ENCODE measurements around the gene MDFIC.

The MDFIC gene

DNA sequence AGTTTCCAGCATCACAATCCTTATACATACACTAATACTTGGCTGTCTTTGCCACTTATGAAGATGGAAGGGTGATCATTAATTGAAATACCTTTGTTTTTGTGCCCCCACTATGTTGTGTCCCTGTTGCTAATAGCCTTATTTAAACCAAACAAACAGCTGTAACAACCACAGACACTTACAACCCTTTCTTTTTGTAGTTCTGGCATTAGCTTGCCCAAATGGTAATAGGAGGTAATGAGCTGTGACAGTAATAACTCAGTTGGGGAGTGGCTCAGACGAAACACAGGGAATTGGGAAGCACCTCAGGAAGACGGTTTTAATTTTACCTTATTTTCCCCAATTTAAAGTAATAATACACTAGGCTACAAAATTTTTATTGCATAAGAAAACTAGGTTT lies 83.4 kb downstream of the MDFIC start:
- no peak for DNase-seq

DNA sequence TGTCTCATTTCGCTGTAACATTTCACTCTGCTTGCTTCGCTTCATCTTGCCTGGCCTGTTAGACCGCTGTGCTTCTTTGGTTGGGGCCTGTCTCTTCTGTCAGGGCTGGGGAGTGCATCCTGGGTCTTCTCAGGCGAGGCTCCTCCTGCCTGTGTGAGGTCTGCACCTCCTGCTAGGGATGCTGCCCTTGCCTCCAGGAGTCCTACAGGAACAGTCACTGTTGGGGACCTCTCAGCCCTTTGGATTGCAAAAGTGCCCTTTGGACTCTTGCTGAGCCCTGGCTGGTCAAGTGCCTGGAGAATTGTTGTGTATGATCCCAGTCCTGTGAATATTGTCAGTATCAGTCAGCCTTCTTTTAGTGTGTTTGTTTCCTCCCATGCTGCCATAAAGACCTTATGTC lies 84.1 kb downstream of the MDFIC start:
- DNase-seq, result no peak

DNA sequence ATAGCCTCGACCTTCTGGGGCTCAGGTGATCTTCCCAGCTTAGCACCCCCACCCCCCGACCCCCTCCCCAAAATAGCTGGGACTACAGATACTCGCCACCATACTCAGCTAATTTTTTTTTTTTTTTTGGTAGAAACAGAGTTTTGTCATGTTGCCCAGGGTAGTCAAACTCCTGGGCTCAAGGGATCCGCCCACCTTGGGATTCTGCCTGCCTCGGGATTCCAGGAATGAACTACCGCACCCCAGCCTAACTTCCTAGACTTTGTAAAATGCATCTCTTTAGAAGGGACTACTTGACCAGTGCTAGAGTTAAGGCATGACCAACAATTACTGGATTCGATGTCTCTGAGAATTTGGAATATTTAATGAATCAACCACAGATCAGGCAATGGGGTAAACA lies 85.9 kb downstream of the MDFIC start:
- DNase-seq, result no peak

DNA sequence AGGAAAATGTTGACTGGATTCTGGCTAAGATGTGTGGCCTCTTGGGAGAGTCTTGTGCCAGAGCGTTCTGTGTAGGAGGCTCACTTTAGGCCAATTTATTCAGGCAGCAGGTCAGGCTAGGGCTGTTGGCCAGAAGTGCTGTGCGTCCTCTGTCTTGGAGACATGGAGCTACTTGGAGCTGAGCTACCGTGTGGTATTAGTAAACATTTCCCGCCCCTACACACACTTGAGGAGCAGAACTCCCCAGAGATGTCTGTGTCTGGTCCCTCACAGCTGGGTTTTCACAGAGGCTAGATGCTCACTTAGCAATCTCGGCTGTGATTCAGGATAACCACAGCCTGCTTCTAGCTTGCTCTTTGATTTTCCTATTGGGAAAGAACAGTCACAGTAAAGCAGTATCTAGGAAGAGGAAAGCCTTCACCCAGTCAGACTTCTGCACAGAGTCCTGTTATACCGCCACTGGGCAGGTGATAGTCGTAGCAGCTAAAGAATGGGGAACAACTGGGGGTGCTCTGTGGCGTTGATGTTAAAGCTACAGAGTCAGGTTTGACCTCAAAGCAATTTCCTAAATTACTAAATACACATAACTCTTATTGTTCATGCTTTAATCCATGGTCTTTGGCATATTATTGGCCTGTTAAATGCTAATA lies 86.7 kb downstream of the MDFIC start:
- no peak for DNase-seq

DNA sequence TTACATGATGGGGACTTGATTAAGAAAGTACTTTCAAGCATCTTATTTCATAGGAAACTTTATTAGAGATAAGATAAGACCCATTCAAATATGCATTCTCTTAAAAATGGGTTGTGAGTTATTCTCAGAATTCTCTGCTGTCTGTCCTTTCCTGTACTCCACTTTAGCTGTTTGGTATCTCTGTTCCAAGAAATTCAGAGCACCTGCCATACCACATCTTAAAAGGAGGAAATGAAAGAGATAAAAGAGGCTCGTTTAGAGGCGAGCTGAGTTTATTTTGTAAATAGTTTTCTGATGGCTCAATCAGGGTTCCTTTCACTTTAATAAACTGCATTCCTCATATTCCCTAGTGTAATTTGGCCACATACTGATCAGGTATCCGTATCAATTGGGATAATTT lies 87.2 kb downstream of the MDFIC start:
- DNase-seq, result no peak

DNA sequence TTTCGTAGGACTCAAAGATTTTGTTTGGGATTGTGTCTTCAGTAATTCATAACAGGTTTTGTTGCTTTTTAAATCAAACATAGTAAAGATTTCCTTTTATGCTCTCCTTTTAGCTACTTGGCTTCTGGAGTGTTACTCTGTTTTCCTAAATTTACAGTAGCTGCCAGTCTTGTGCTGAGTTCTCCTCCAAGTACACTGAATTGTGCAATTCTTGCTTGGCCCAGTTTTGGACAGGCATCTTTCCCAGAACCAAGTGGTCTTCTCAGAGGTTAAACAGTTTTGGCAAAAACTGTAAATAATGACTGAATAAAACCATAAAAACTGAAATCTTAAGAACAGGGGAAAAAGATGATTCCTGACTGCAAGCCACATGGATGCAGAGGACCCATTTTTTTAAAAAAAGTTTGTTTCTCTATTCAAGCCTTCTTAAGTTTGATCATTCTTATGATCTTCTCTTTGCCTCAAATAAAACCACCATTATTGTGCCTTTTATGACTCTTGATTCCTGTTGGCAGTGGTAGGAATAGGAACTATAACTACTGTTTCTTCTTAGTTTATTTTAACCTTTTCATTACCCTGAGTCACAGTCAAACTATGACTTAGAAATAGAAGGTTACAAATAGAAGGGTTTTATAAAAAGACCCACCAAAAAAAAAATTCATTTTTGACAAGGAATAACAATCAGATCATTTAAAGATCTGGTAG lies 88.0 kb downstream of the MDFIC start:
- DNase-seq, result no peak

DNA sequence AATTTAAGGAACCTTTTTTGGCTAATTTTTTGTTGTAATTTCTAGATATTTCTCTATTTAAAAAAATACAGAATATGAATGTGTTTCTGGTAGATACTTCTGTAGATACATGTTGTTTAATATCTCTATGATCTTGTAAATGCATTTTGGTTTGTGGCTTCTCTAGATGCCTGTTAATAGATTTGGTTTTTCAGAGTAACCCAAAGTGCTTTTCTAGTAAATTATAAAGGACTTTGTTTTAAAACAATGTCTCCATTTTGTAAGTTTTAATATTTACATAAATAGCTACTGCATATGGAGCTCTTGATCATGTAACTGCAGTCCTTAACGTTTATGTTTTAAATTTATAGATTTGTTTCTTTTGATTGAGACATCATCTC lies 88.5 kb downstream of the MDFIC start:
- no peak for DNase-seq

DNA sequence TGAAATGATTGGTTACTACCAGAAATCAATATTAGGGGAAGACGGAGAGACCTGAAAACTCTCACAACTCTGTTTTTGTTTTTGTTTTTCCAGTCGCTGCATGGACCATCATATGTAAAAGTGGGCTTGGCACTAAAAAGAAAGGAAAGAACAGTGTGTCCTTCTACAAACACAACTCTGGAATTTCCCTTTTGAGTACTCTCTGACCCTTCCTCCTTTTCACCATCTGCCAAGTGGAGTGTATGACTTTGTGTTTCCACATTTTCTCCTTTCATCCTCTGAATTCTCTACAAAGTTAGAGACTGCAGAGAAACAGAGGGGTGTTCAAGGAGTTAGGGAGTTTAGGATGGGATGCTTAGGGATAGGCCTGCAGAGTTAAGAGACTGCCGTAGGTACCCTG lies 92.0 kb downstream of the MDFIC start:
- no peak for DNase-seq

DNA sequence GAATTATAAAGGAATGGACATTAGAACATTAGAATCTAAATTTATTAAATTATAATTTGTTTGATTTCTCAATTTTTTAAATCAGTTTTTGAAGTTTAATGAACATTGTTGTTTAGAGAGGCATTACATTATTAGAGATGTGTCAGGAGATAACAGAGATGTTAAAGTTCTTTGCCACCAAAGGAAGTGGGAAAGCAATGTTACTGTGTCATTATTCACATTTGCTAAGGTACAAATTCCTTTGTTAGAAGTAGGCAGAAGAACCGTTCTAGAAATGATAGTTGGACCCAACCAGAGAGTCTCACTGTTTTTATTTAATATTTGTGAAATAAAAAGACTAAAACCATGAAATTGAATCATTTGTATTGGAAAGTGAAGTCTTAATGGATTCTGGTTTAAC lies 92.9 kb downstream of the MDFIC start:
- DNase-seq, result no peak

DNA sequence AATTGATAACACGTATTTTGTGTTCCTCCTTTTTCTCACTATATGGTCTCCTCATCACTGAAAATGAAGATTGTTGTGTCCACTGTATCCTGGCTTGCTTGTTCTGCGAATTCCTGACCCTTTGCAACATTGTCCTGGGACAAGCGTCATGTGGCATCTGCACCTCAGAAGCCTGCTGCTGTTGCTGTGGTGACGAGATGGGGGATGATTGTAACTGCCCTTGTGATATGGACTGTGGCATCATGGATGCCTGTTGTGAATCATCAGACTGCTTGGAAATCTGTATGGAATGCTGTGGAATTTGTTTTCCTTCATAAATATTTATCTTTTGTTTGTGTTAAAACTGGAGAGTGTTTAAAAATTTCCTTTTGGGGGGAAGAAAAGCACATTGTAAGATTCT lies 93.7 kb downstream of the MDFIC start:
- DNase-seq, result no peak

DNA sequence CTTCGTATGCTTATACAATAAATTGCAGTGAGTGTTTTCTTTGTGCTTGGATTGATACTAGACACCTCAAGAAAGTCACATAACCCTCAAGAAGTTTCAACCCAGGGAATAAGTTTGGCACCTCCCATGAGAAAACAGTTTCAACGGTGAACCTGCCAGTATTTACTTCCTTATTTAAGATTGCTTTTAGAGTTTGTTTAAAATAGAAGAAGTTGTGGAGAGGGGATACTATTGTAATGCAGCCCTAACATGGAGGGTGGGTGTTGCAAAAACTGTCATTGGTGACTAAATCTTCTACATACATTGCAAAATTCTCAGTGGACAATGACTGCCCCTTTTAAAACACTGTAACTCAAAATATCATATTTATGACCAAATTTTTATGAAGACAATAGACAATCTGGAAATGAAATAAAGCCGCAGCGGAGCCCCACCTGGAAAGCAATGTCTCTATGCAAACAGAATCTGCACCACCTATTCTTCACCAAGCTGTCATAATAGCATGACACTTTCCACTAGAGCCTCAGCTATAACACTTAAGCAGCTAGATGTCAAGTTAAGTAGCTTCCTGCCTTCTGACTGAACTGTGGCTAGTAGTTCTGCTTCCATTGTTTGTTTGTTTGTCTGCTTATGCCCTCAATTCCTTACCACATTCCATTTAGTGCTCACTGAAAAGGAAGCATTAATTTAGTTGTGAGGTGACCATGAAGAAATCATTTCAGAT lies 98.2 kb downstream of the MDFIC start:
- DNase-seq, result no peak

DNA sequence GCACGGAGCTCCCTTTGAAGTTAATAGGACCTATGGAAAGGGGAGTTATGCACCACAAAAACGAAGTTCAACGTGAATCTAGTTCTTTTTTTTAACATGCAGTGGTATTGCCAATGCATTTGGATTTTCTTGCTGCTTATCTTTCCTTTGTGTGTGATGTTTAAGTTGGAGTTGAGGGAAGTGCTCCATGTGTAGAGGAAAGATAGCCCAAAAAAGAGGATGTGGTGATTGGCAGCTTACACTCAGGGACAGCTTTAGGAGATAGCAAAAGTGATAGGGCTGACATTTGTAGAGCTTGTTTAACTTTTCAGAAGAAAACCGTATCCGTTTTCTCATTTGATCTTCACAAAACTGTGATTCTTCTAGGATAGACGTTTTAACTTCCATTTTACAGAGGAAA lies 101.3 kb downstream of the MDFIC start:
- DNase-seq, result no peak

DNA sequence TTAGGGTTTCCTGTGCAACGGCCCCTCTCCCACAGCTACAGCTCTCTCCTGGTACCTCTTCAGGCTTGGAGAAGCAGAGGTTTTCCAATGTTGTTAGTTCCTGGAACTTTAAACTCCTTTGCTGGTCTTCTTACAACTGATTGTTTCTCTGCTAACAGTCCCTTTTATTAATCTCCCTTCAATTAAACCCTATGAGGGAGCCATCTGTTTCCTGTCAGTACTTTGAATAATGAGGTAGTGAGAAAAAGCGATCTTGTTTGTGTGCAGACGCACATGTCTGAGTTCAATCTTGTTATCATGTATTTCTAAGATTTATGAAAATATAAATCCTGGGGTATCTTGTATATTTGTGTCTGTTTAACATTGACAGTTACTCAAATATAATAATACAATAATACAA lies 102.4 kb downstream of the MDFIC start:
- no peak for DNase-seq

DNA sequence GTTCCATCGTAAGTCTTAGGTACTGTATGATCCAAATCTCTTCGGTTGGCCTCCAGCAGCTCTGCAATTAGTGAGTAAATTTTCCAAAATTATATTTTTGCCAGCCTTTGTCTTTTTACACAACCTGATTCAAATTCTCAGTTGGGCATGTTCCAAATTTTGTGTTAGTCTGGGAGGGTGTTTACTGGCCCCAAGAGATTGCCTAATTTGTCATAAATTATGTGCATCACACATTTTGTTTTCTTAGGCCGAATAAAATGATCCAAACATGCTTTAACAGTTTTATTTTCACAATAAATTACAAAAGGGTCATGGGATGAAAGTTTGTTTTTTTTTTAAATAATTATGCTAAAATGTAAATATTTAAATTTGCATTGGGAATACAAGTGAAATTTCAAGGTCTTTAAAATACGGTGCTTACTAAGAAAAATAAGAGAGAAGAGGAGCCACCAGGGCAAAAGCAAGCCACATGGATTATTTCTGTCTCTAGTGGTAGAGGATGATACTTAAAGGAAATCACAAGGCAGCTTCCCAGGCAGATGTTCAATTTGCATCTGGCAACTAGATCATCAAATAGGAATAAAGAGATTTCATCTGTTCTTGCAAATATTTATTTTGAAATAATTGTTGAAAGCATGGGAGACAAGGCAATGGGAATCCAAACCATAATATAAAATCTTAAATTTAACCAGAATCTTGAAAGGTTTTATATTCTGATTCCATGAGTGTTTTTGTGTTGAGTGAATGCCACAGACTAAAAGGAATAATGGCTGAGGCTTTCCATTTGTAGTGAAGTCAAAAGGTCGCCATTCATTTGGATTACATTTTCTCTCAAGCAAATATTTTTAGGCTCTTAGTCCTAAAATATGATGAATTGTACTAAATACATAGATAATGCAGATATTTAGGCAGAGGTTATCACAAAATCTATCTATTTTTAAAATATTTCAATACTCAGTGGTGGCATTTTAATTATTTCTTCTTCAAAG lies 111.1 kb downstream of the MDFIC start:
- DNase-seq, result no peak

DNA sequence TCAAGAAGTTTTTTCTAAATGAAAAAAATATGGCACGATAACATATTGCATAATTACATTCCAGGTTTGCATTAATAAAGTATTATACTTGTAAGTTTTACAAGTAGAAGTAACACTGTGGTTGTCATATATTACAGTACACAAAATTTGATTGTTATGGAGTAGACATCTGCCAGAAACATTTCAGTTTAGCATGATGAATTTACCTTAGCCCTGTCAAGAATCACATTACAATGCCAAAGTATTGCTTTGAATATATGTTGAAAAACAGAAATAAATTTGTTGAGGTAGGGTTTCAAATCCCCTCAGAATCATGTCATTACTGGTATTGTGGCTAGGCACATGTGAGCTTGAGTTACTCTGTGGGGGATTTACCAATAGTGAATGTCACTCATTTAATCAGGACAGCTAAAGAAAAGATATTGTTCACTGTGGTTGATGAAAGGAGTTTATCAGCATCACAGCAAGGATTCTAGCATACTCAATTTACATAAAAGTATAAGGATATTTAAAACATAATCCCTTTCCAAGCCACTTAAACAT lies 112.1 kb downstream of the MDFIC start:
- no peak for DNase-seq

DNA sequence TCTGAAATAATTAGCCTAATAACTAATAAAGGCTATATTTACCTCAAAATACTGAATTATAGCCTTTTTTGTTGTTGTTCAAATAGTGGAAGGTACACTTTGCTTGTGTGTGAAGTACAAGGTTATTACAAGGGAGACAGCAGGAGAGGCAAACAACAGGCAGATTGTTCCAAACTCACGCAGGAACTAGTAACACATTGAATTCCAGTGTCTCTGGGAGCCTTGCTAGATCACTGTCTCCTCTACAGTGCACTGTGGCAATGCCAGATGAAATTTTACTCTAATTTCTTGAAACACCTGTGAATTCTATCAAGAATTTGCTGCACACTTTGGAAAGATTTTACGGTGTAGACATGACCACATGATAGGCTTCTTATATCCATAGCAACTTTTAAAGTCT lies 112.6 kb downstream of the MDFIC start:
- no peak for DNase-seq

DNA sequence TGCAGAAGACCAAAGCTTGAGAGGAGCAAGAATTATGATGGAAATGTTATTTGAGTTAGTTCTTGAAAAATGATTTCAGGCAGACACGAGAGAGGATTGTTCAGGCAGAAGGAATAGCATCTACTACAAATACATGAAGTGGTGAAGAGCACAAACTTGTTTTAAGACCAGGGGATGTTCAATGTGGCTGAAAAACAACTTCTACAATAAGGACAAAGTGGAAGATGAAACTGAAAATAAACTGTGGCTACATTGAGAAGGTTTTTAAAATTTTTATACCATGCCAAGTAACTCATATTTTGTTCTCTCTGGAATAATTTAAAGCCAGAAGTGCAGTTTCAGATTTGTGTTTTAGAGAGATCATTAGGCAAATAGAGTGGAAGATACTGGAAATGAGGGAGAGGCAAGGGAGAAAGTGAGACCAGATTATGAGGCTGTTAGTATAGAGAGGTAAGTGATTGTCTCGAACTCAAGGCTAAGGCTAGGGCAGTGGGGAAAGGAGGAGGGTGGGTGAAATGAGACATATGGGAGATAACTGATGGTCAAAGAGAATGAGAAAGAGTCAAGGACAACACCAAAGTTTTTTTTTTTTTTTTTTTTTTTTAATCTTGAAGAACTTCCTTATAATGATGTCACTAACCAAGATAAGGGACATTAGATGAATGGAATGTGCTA lies 115.4 kb downstream of the MDFIC start:
- no peak for DNase-seq

DNA sequence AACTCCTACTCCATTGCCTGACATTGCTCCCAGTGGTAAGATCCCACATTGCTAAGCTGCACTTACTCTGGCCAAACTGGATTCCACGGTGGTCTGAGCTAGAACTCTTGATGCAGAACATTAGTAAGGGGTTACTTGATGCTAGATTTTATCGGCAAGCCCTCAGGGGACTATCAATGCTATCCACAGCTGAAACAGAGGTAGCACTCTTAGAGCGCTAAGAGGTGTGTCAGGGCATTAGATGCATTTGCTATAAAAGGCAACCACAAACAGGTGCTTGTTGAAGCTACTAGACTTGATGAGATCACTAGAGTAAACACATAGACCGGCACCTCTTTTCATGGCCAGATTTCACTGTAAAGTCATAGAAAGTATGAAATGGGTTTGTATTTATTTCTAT lies 116.3 kb downstream of the MDFIC start:
- peak; percentile 89 for DNase-seq

DNA sequence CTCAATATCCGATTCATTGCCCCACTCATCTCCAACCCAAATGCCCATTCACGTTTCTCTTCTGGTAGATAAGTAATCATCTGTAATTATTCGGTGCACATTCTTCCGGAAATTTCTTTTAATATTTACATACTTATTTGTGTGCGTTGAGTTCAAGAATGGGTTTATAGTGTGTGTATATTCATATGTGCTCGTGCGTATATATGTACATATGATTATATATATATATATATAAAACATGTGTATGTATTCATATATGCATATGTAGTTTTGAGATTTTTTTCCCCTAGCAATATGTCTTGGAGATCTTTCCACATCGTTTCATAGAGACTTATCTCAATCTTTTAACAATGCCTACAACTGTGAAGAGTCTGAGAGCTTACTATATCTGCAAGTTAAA lies 118.2 kb downstream of the MDFIC start:
- DNase-seq, result no peak

DNA sequence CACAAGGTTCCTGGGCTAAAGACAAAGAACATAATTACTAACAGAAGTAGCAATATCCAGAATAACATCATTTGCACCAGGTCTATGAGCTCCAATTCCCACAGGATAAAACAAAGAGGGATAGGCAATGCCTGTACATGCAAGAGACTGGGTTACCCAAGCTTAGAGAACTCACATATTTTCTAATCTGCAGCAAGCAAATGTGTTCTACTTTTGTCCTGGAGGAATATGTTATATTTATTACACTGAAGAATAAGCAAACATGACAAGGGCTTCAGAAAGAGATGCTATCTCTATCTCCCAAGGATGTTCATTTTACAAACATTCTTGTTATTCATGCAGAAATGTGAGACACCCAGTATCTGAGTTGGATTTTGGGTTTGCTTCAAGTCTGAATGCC lies 118.6 kb downstream of the MDFIC start:
- DNase-seq, result no peak

DNA sequence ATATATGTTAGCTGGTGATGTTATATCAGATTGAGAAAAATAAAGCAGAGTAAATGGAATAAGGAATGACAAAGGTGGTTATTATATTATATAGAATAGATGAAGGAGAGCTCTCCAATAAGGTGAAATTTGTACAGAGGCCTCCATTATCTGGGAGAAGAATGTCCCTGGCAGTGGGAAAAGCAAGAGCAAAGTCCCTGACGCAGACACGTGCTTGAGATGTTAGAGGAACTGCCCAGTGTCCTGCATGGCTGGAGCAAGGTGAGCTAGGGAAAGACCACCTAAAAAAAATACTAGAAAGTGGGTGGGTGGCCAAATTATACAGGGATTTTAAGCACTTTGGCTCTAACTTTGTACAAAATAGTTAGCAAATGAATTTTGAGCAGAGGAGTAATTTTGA lies 120.7 kb downstream of the MDFIC start:
- no peak for DNase-seq

DNA sequence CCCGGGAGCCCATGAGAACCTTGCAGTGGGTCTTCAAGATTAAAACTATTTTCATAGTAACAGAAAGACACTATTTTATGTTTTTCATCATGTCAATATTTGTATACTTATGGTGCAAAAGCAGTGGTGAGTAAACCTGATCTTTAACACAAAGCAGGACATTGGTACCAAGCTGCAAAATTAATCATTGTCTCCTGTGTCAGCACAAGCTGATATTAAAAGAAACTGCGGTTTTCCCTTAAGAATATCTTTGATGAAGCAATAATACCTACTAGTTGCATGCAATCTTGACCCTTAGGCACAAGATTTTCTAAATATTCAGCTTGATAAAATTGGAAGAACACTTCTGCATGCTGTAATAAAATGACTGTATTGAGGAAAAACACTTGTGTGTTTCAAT lies 121.7 kb downstream of the MDFIC start:
- no peak for DNase-seq

All from DMS79 (cell line).